ENCODE data around the gene FAM13A.
"Not testable (repeated sequence)": the region's sequence is repeated elsewhere in the genome, so short reads cannot be mapped to it uniquely, and the experiment has no call there.

Gene FAM13A

DNA sequence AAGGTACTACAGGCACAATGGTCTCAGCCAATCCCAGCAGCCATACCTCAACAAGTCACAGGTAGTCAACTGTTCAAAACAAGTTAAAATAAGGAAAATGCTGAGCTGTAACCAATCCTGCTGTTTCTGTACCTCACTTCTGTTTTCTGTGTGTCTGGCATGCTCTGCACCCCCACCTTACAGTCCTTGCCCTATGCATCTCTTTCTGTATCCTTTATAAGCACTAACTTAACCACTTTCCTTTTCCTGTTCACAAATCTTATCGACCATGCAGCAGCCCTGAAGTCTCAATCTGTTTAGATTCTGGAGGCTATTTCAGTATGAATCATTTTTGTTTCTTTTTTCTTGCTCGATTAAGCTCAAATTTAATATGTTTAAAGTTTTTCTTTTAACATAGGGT is 12.5 kb upstream of the FAM13A start:
- Histone ChIP-seq H3K27ac (no peak overlapping the region), H3K36me3 (no peaks in the 10 kb centered on the region), H3K4me1 (ENCODE audit: control insufficient read depth in 1 of 2, insufficient read depth in 1 of 2, low read depth in 1 of 2, low read length in 1 of 2) (no peaks in the 10 kb centered on the region), H3K27me3 (no peaks in the 10 kb centered on the region), H3K4me3 (ENCODE audit: low read depth in 1 of 2, low read length in 1 of 2) (no peak overlapping the region), H3K9me3 (no peaks in the 10 kb centered on the region)
- TF ChIP-seq, protein P1, sequence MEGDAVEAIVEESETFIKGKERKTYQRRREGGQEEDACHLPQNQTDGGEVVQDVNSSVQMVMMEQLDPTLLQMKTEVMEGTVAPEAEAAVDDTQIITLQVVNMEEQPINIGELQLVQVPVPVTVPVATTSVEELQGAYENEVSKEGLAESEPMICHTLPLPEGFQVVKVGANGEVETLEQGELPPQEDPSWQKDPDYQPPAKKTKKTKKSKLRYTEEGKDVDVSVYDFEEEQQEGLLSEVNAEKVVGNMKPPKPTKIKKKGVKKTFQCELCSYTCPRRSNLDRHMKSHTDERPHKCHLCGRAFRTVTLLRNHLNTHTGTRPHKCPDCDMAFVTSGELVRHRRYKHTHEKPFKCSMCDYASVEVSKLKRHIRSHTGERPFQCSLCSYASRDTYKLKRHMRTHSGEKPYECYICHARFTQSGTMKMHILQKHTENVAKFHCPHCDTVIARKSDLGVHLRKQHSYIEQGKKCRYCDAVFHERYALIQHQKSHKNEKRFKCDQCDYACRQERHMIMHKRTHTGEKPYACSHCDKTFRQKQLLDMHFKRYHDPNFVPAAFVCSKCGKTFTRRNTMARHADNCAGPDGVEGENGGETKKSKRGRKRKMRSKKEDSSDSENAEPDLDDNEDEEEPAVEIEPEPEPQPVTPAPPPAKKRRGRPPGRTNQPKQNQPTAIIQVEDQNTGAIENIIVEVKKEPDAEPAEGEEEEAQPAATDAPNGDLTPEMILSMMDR (IDR thresholded peaks at IDR 0.05), result no peak

DNA sequence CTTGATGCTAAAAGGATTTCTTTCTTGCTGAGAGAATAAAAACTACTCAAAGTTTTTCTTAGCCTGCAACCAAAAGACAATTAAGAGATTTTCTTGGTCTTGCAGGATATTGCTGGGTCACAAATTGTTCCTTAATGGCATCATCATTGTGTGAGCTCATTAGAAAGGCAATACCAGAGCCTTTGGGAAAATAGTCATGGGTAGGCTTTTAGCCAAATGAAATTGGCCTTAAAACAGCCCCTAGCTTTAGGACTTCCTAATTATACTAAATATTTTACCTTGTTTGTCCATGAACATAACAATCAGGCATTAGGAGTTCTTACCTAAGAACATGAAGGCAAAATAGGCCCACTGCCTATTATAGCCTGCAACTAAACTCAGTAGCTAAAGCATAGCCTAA is 10.4 kb upstream of the FAM13A start:
- H3K36me3 ChIP-seq, result no peaks in the 10 kb centered on the region
- H3K4me1 ChIP-seq (ENCODE audit: control insufficient read depth in 1 of 2, insufficient read depth in 1 of 2, low read depth in 1 of 2, low read length in 1 of 2), result no peaks in the 10 kb centered on the region
- no peaks in the 10 kb centered on the region for H3K9me3 ChIP-seq
- H3K27ac ChIP-seq, result no peak overlapping the region
- TF ChIP-seq, protein P1 (IDR thresholded peaks at IDR 0.05), result no peak
- no peaks in the 10 kb centered on the region for H3K27me3 ChIP-seq
- H3K4me3 ChIP-seq (ENCODE audit: low read depth in 1 of 2, low read length in 1 of 2), result no peak overlapping the region

DNA sequence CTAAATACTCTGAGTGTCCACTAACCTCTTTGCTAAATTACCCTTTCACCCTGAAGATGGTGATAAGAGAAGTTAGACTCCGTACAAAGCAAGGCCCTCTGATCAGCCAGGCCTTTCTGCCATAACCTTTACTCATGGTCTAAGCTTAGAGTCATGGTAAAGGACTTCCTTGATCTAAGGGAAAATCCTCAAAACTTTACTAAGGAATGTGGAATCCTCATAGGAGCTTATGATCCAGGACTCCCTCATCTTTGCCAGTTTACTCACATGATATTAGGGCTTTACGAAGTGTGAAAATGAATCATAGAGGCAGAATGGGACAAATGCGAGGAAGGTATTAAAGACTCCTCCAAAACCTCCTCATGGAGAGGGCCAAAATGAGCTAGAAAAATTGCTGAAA is 7.9 kb upstream of the FAM13A start:
- Histone ChIP-seq H3K27ac (no peak overlapping the region), H3K4me3 (ENCODE audit: low read depth in 1 of 2, low read length in 1 of 2) (no peak overlapping the region), H3K36me3 (no peaks in the 10 kb centered on the region), H3K4me1 (ENCODE audit: control insufficient read depth in 1 of 2, insufficient read depth in 1 of 2, low read depth in 1 of 2, low read length in 1 of 2) (no peaks in the 10 kb centered on the region), H3K27me3 (no peaks in the 10 kb centered on the region), H3K9me3 (no peaks in the 10 kb centered on the region)
- TF ChIP-seq, protein P1 (IDR thresholded peaks at IDR 0.05), result no peak

DNA sequence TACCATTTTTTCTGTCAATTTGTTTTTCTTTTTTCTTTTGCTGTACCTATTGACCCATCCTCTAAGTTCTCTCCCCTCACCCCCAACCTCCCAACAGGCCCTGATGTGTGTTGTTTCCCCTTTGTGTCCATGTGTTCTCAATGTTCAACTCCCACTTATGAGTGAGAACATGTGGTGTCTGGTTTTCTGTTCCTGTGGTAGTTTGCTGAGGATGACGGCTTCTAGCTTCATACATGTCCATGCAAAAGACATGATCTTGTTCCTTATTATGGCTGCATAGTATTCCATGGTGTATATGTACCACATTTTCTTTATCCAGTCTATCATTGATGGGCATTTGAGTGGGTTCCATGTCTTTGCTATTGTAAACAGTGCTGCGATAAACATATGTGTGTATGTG is 859 bp upstream of the FAM13A start:
- H3K9me3 ChIP-seq; H3K27me3 ChIP-seq; H3K27ac ChIP-seq; H3K4me3 ChIP-seq (ENCODE audit: low read depth in 1 of 2, low read length in 1 of 2); H3K36me3 ChIP-seq: not testable (repeated sequence)
- H3K4me1 ChIP-seq (ENCODE audit: control insufficient read depth in 1 of 2, insufficient read depth in 1 of 2, low read depth in 1 of 2, low read length in 1 of 2), result peaks cover 0 to 11% of the 10 kb centered on the region in 2 experiments

DNA sequence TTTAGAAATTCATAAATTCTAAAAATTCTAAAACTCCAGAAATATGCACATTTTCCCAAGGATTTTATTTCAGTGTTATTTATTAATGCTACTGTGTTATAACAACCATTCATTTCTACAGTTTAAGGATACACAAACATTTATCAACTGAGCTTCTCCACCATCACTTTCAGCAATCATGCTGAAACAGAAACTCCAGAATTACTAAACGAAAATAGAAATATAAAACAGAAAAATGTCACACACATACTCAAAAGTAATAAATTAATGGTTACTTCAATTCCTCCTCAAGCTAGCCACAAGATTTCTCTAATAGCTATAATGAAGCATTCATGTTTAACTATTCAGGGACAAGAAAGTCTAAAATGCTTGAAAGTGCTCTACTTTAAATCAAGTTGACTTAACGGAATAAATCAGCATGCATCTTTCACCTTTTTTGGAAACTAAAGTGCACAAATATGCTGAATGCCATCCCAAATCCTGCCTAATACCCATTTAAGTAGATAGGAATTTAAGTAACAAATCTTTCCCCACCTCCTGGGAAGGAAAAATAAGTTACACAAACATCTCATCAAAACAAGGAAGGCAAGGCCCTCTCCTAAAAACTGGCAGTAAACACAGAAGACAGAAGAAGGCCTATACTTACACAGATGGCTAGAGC is 563 bp downstream of the FAM13A start:
- Histone ChIP-seq H3K4me3 (ENCODE audit: low read depth in 1 of 2, low read length in 1 of 2) (peak overlapping the region in 1 of 2 experiments; percentile 3), H3K27ac (no peak overlapping the region)

More for the DNA sequence above, 563 bp downstream of the FAM13A start:
- Histone ChIP-seq H3K27me3 (no peaks in the 10 kb centered on the region), H3K36me3 (no peaks in the 10 kb centered on the region), H3K9me3 (no peaks in the 10 kb centered on the region), H3K4me1 (ENCODE audit: control insufficient read depth in 1 of 2, insufficient read depth in 1 of 2, low read depth in 1 of 2, low read length in 1 of 2) (peaks cover 0 to 11% of the 10 kb centered on the region in 2 experiments)
- TF ChIP-seq, protein P1 (IDR thresholded peaks at IDR 0.05), result no peak

All from neutrophil (primary cell).